CD4-positive, alpha-beta T cell treated with Interleukin-17A for 4 hours (primary cell): Measurements from ENCODE around the gene PALLD.

ENCODE experiments used
- DNase-seq: peaks from one replicate; pipeline ENCODE4 v3.0.0-alpha.2; 2020; ENCODE audit warnings: mixed read lengths

The PALLD gene

GRCh38 chr4:168841000-168841671 is 344.3 kb downstream of the PALLD start:
- DNase-seq: no peak

- no peak for DNase-seq
Measured at GRCh38 chr4:168841672-168842019, 344.8 kb downstream of the PALLD start.

GRCh38 chr4:168842186-168842585 is 345.3 kb downstream of the PALLD start:
- DNase-seq: no peak

- no peak for DNase-seq
Measured at GRCh38 chr4:168843635-168844034, 346.8 kb downstream of the PALLD start.

GRCh38 chr4:168844353-168845049 is 347.6 kb downstream of the PALLD start:
- no peak for DNase-seq

- no peak for DNase-seq
Measured at GRCh38 chr4:168845897-168846296, 349.0 kb downstream of the PALLD start.

- no peak for DNase-seq
Measured at GRCh38 chr4:168846414-168846813, 349.6 kb downstream of the PALLD start.

GRCh38 chr4:168847771-168848502 is 351.1 kb downstream of the PALLD start:
- DNase-seq: no peak

GRCh38 chr4:168849030-168849675 is 352.3 kb downstream of the PALLD start:
- DNase-seq: no peak

GRCh38 chr4:168849997-168850396 is 353.1 kb downstream of the PALLD start:
- no peak for DNase-seq

- DNase-seq: no peak
Measured at GRCh38 chr4:168852387-168852786, 355.5 kb downstream of the PALLD start.

GRCh38 chr4:168852933-168853713 is 356.3 kb downstream of the PALLD start:
- no peak for DNase-seq

GRCh38 chr4:168853770-168854169 is 356.9 kb downstream of the PALLD start:
- no peak for DNase-seq

GRCh38 chr4:168854350-168854921 is 357.6 kb downstream of the PALLD start:
- no peak for DNase-seq

GRCh38 chr4:168856312-168856711 is 359.5 kb downstream of the PALLD start:
- no peak for DNase-seq

GRCh38 chr4:168857009-168857408 is 360.2 kb downstream of the PALLD start:
- no peak for DNase-seq

- no peak for DNase-seq
Measured at GRCh38 chr4:168857546-168858314, 360.9 kb downstream of the PALLD start.

GRCh38 chr4:168859100-168859499 is 362.2 kb downstream of the PALLD start:
- DNase-seq: no peak

GRCh38 chr4:168859888-168860694 is 363.2 kb downstream of the PALLD start:
- DNase-seq: no peak

- DNase-seq: no peak
Measured at GRCh38 chr4:168860827-168861226, 364.0 kb downstream of the PALLD start.
